ENCODE measurements around the gene AGER. TPM values are rescaled to one million over a fixed set of nuclear protein-coding genes. Genes with fewer than 3 reads are reported as not detected.
"Not testable (repeated sequence)": the region's sequence is repeated elsewhere in the genome, so short reads cannot be mapped to it uniquely, and the experiment has no call there.

Gene AGER
- total and polyA plus RNA-seq, 9 donors, result 3.7 to 17.1 (median 10.1) TPM

GRCh38 chr6:32200711-32201475, 16.8 kb upstream of the AGER start:
- peaks cover 15% of the 10 kb centered on the region for H3K4me1 ChIP-seq (ENCODE audit: control insufficient read depth, insufficient read depth, low read length)
- DNase-seq, result no peak
- no peaks in the 10 kb centered on the region for H3K36me3 ChIP-seq (ENCODE audit: control insufficient read depth, insufficient read depth, low read length)
- WGBS (ENCODE audit: insufficient coverage), result 71% methylated on average over 7 of the region's 13 CpGs
- H3K27ac ChIP-seq (ENCODE audit: low read length), result no peak overlapping the region
- H3K9me3 ChIP-seq (replicated peaks; ENCODE audit: control insufficient read depth, low read depth, low read length), result no peaks in the 10 kb centered on the region
- H3K4me3 ChIP-seq (ENCODE audit: low read length), result no peak overlapping the region
- peaks cover 5% of the 10 kb centered on the region for H3K27me3 ChIP-seq (ENCODE audit: control insufficient read depth, insufficient read depth, low read length)

DNA sequence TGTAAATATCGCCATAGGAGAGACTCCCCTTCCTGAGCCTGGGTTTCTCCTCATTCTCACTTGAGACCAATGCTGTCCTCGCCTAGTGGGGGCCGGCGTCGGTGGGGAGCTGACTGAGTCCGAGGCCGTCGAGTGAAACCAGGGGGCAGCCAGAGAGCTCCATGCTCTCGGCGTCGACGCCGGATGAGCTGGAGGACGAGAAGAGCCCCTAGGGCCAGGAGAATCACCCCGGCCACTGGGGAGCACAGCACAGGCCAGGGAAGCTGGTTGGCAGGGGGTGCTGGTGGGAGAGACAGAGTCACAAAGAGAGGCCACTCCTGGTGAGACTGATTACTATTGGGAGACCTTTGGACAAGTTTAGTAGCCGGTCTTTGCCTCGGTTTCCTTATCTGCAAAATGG, 14.8 kb upstream of the AGER start:
- no peaks in the 10 kb centered on the region for H3K36me3 ChIP-seq (ENCODE audit: control insufficient read depth, insufficient read depth, low read length)
- H3K4me3 ChIP-seq (ENCODE audit: low read length), result no peak overlapping the region
- H3K27me3 ChIP-seq (ENCODE audit: control insufficient read depth, insufficient read depth, low read length), result peaks cover 2% of the 10 kb centered on the region
- peaks cover 23% of the 10 kb centered on the region for H3K4me1 ChIP-seq (ENCODE audit: control insufficient read depth, insufficient read depth, low read length)
- H3K27ac ChIP-seq (ENCODE audit: low read length), result no peak overlapping the region
- no peaks in the 10 kb centered on the region for H3K9me3 ChIP-seq (replicated peaks; ENCODE audit: control insufficient read depth, low read depth, low read length)
- DNase-seq, result no peak
- WGBS (ENCODE audit: insufficient coverage), result 94% methylated on average over 15 of the region's 17 CpGs

DNA sequence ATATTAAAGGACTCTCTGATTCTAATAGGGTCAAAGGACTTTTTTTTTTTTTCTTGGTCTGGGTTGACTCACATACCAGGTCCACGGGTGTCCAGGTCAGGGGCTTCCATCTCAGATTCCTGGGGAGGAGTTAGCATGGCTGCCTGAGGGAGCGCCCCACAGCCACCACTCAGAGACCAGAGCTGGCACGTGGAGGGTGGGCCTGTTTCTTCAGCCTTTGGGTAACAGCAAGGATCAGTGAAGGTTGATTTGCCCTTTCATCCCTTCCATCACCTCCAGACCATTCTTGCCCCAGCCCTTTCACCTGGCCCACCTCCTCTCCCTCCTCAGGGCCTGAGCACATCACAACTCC, 14.3 kb upstream of the AGER start:
- no peak for DNase-seq
- H3K27ac ChIP-seq (ENCODE audit: low read length), result no peak overlapping the region
- no peak overlapping the region for H3K4me3 ChIP-seq (ENCODE audit: low read length)
- no peaks in the 10 kb centered on the region for H3K9me3 ChIP-seq (replicated peaks; ENCODE audit: control insufficient read depth, low read depth, low read length)
- no peaks in the 10 kb centered on the region for H3K36me3 ChIP-seq (ENCODE audit: control insufficient read depth, insufficient read depth, low read length)
- H3K27me3 ChIP-seq (ENCODE audit: control insufficient read depth, insufficient read depth, low read length), result no peaks in the 10 kb centered on the region
- H3K4me1 ChIP-seq (ENCODE audit: control insufficient read depth, insufficient read depth, low read length), result peaks cover 23% of the 10 kb centered on the region
- WGBS (ENCODE audit: insufficient coverage), result 75% methylated on average over 2 of the region's 3 CpGs

GRCh38 chr6:32196682-32197616, 12.9 kb upstream of the AGER start:
- Histone ChIP-seq H3K9me3 (replicated peaks; ENCODE audit: control insufficient read depth, low read depth, low read length) (no peaks in the 10 kb centered on the region), H3K27ac (ENCODE audit: low read length) (peak overlapping the region; percentile 100), H3K4me3 (ENCODE audit: low read length) (peak overlapping the region; percentile 95), H3K4me1 (ENCODE audit: control insufficient read depth, insufficient read depth, low read length) (peaks cover 31% of the 10 kb centered on the region), H3K36me3 (ENCODE audit: control insufficient read depth, insufficient read depth, low read length) (no peaks in the 10 kb centered on the region), H3K27me3 (ENCODE audit: control insufficient read depth, insufficient read depth, low read length) (no peaks in the 10 kb centered on the region)
- peak; percentile 78 for DNase-seq
- 23% methylated on average over 21 of the region's 28 CpGs for WGBS (ENCODE audit: insufficient coverage)

- no peaks in the 10 kb centered on the region for H3K27me3 ChIP-seq (ENCODE audit: control insufficient read depth, insufficient read depth, low read length)
- peak overlapping the region; percentile 95 for H3K4me3 ChIP-seq (ENCODE audit: low read length)
- H3K4me1 ChIP-seq (ENCODE audit: control insufficient read depth, insufficient read depth, low read length), result peaks cover 39% of the 10 kb centered on the region
- peak overlapping the region; percentile 100 for H3K27ac ChIP-seq (ENCODE audit: low read length)
- DNase-seq, result peak; percentile 95
- no peaks in the 10 kb centered on the region for H3K9me3 ChIP-seq (replicated peaks; ENCODE audit: control insufficient read depth, low read depth, low read length)
- H3K36me3 ChIP-seq (ENCODE audit: control insufficient read depth, insufficient read depth, low read length), result no peaks in the 10 kb centered on the region
- WGBS (ENCODE audit: insufficient coverage), result under 1% methylated on average over 51 of the region's 58 CpGs
These were observed 12.0 kb upstream of the AGER start for GRCh38 chr6:32195902-32196681.

- peaks cover 44% of the 10 kb centered on the region for H3K4me1 ChIP-seq (ENCODE audit: control insufficient read depth, insufficient read depth, low read length)
- WGBS (ENCODE audit: insufficient coverage), result 0% methylated on average over 25 of the region's 25 CpGs
- H3K27me3 ChIP-seq (ENCODE audit: control insufficient read depth, insufficient read depth, low read length), result no peaks in the 10 kb centered on the region
- DNase-seq, result peak; percentile 100
- peak overlapping the region; percentile 100 for H3K27ac ChIP-seq (ENCODE audit: low read length)
- no peaks in the 10 kb centered on the region for H3K36me3 ChIP-seq (ENCODE audit: control insufficient read depth, insufficient read depth, low read length)
- H3K4me3 ChIP-seq (ENCODE audit: low read length), result peak overlapping the region; percentile 95
- no peaks in the 10 kb centered on the region for H3K9me3 ChIP-seq (replicated peaks; ENCODE audit: control insufficient read depth, low read depth, low read length)
These were observed 11.5 kb upstream of the AGER start for GRCh38 chr6:32195652-32195901.

- H3K4me3 ChIP-seq (ENCODE audit: low read length), result peak overlapping the region; percentile 45
- 18% methylated on average over 8 of the region's 15 CpGs for WGBS (ENCODE audit: insufficient coverage)
- peak overlapping the region; percentile 100 for H3K27ac ChIP-seq (ENCODE audit: low read length)
- H3K27me3 ChIP-seq (ENCODE audit: control insufficient read depth, insufficient read depth, low read length), result no peaks in the 10 kb centered on the region
- no peaks in the 10 kb centered on the region for H3K9me3 ChIP-seq (replicated peaks; ENCODE audit: control insufficient read depth, low read depth, low read length)
- no peaks in the 10 kb centered on the region for H3K36me3 ChIP-seq (ENCODE audit: control insufficient read depth, insufficient read depth, low read length)
- H3K4me1 ChIP-seq (ENCODE audit: control insufficient read depth, insufficient read depth, low read length), result peaks cover 48% of the 10 kb centered on the region
- peak; percentile 76 for DNase-seq
These were observed 11.0 kb upstream of the AGER start for GRCh38 chr6:32194825-32195651.

GRCh38 chr6:32194388-32194787, 10.3 kb upstream of the AGER start:
- WGBS (ENCODE audit: insufficient coverage), result 94% methylated on average over 4 of the region's 4 CpGs
- H3K9me3 ChIP-seq (replicated peaks; ENCODE audit: control insufficient read depth, low read depth, low read length), result no peaks in the 10 kb centered on the region
- no peaks in the 10 kb centered on the region for H3K27me3 ChIP-seq (ENCODE audit: control insufficient read depth, insufficient read depth, low read length)
- peaks cover 48% of the 10 kb centered on the region for H3K4me1 ChIP-seq (ENCODE audit: control insufficient read depth, insufficient read depth, low read length)
- no peaks in the 10 kb centered on the region for H3K36me3 ChIP-seq (ENCODE audit: control insufficient read depth, insufficient read depth, low read length)
- H3K4me3 ChIP-seq (ENCODE audit: low read length), result no peak overlapping the region
- H3K27ac ChIP-seq (ENCODE audit: low read length), result peak overlapping the region; percentile 100
- DNase-seq, result no peak

- not testable (repeated sequence) for H3K36me3 ChIP-seq (ENCODE audit: control insufficient read depth, insufficient read depth, low read length); H3K4me3 ChIP-seq (ENCODE audit: low read length); H3K27me3 ChIP-seq (ENCODE audit: control insufficient read depth, insufficient read depth, low read length); DNase-seq; H3K9me3 ChIP-seq (replicated peaks; ENCODE audit: control insufficient read depth, low read depth, low read length)
- WGBS (ENCODE audit: insufficient coverage), result 100% methylated on average over 1 of the region's 13 CpGs
- H3K27ac ChIP-seq (ENCODE audit: low read length), result peak overlapping the region; percentile 84
- H3K4me1 ChIP-seq (ENCODE audit: control insufficient read depth, insufficient read depth, low read length), result peaks cover 59% of the 10 kb centered on the region
These were observed 9.0 kb upstream of the AGER start for GRCh38 chr6:32193096-32193495.

Data from muscle of leg (tissue), 11 donors.